ENCODE results near the gene RETREG2.

DNA sequence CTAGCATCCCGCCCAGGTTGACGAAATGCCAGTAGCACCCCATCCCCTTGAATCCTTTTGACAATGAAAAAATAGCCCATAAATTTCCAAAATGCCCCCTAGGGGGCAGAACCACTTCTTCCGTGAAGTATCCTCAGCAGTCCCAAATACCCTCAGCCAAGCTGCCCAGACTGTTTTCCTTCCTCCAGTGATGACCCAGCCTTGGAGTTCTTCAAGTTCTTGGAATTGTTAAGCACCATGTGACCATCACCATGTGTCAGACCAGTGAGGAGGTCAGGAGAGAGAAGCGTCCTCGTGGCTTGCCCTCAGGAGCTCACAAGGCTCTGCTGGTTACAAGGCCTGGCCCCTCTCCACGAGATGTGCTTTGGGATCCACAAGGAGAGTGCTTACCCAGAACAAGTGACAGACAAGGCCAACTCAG, 6.8 kb upstream of the RETREG2 start:
- TF ChIP-seq POLR2AphosphoS5 (IDR thresholded peaks at IDR 0.05) = peak in 2 of 3 donors; percentile 28 to 37
- TF ChIP-seq, protein P1, sequence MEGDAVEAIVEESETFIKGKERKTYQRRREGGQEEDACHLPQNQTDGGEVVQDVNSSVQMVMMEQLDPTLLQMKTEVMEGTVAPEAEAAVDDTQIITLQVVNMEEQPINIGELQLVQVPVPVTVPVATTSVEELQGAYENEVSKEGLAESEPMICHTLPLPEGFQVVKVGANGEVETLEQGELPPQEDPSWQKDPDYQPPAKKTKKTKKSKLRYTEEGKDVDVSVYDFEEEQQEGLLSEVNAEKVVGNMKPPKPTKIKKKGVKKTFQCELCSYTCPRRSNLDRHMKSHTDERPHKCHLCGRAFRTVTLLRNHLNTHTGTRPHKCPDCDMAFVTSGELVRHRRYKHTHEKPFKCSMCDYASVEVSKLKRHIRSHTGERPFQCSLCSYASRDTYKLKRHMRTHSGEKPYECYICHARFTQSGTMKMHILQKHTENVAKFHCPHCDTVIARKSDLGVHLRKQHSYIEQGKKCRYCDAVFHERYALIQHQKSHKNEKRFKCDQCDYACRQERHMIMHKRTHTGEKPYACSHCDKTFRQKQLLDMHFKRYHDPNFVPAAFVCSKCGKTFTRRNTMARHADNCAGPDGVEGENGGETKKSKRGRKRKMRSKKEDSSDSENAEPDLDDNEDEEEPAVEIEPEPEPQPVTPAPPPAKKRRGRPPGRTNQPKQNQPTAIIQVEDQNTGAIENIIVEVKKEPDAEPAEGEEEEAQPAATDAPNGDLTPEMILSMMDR (IDR thresholded peaks at IDR 0.05) = peak; percentile 63 to 75 (median 69)
- no peak for TF ChIP-seq POLR2A (IDR thresholded peaks at IDR 0.05)
- TF ChIP-seq EP300 (IDR thresholded peaks at IDR 0.05; ENCODE audit: low read depth) = no peak

All from transverse colon (tissue), 4 donors.